HG03039 (cell line): ENCODE measurements around the gene NOC2L.

Experiments used
- ATAC-seq: cut with Tn5 transposase; IDR thresholded peaks from one replicate; pipeline ENCODE4 v1.9.1; 2021; ENCODE audit warnings: mild to moderate bottlenecking, moderate library complexity; ENCODE audit not compliant: unreplicated experiment

Gene NOC2L

DNA sequence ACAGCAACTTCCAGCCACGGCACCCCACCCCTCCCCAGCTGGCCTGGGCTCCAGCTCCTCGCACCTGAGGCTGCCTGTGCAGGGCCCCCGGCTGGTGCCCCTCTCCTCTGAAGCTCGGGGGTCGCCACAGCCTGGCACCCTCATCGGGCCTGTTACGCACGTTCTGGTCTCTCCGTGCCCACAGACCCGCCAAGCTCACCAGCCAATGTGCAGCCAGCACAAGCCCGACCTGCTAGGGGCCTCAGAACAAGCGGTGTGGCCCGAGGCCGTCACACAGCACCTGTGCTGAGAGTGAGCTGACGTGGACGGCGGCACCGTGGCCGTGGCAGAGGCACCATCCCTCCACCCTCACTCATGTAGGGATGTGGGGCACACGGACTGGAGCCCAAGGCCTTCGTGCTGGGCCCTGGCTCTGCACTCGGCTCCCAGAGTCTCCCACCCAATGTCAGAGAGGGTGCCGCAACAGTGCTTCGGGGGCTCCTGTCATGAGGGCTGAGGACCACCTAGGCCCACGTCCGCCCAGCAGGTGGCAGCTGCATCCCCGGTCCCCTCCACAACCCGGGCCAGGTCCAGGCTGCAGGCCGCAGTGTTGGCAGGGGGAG lies 39.7 kb downstream of the NOC2L start:
- ATAC-seq = no peak

DNA sequence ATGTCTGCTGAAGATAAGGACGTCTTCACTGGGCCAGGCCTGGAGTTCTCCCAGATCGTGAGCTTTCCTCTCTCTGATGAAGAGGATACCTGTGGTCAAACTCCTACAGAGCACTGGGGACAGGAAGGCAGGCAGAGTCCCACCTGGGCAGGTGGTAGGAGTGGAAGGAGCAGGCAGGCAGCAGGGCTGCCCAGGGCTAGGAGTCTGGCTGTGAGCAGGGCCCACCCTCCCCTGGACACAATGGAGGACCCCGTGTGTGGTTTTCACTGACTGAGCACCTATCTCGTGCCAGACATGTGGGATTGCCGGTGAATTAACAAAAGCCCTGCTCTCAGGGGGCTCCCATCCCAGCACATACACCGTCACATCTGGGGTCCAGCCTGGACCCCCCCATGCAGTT lies 40.2 kb downstream of the NOC2L start:
- ATAC-seq = no peak

DNA sequence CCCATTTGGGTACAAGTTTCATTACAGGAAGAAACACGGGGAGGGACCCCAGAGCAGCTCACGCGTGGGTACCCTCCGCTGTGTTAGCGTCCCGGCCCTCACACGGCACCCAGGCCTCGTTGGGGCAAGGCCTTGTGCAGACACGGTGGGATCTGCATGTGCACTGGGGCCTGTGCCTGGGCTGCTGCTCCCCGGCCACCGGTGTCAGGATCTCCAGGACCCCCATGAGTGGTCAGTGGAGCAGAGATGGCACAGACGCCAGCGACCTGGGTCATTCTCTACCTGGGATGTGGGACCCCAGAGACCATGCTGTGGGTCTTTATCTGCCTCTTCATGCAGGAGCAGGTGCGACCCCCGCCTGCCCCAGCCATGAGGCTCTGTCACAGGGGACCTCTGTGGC lies 40.7 kb downstream of the NOC2L start:
- ATAC-seq = no peak

DNA sequence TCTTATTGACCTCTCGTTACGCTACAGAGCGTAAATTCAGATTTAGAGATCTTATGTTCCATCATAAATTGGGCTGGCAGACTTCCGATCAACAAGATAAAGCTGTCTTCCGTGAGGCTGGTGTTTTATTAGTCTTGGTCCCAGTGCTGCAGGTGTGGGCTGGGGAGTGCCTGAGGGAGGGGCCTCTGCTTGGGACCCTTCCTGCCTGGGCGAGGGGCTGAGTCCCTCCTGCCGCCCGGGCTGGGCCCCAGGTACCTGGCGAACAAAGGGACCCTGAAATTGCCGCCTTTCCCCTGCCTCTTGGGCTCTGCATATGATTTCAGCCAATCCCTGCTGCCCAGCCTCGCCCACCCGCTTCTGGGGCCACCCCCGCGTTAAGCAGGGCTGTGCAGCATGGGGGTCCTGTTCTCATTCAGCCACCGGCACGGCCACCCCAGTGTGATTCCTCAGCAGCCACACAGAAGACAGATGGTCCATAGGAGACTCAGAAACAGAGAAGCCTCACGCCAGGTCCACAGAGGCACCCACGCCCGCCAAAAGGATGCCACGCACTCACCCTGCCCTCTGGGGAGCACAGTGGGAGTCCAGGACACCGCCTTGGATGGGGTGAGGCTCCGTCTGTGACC lies 41.5 kb downstream of the NOC2L start:
- no peak for ATAC-seq

DNA sequence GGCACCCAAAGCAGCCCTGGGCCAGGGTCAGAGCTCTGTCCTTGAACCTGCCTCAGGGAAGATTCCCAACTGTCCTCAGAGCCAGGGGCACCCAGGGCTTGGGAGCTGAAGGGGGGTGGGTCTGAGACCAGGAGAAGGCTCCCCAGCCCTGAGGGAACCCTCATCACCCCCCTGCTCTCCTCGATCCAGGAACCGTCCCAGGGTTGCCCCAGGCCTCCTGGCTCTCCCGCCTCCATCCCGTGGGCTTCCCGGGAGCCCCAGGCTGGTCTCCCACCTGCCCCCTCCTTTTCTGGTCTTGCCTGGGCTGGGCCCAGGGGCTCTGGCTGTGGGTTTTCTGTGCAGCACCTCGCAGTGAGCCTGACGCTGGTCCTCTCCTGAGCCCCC lies 42.0 kb downstream of the NOC2L start:
- ATAC-seq = no peak

DNA sequence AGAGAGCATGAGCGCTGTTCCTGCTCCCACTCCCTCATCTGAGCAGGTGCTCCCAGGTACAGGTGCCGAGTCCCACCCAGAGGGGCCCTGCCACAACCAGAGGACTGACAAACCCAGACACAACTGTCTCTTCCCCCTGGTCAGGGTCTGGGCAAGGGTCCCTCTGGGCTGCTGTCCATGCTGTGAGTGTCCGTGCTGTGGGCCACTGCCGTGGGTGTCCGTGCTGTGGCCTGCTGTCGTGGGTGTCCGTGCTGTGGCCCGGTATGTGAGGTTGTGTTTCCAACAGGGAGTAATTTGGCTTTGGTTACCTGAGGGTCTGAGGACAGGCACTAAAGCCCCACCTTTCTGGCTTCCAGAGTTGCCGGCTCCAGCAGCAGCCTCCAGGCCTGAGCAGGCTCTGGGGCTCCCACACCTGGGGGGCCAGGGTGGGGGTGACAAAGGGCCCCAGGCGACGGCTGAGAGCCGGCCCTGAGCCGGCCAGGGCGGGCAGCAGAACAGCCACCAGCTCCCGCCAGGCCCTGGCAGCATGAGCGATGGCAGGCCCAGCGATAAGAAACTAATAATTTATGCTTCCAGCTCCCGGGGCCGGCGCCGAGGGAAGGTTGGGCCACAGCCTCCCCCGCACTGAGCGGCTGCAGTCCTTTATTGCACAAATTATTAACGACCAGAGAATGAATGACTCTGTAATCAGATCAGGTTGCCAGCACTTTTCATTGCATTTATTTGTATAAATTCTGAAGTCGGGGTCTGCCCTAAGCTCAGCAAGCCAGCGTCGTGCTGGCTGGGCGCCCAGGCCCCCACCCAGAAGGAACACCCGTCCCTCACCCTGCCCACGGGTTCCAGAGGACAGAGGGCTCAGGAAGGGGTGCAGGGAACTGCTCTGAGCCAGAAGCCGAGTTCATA lies 42.6 kb downstream of the NOC2L start:
- ATAC-seq = no peak

DNA sequence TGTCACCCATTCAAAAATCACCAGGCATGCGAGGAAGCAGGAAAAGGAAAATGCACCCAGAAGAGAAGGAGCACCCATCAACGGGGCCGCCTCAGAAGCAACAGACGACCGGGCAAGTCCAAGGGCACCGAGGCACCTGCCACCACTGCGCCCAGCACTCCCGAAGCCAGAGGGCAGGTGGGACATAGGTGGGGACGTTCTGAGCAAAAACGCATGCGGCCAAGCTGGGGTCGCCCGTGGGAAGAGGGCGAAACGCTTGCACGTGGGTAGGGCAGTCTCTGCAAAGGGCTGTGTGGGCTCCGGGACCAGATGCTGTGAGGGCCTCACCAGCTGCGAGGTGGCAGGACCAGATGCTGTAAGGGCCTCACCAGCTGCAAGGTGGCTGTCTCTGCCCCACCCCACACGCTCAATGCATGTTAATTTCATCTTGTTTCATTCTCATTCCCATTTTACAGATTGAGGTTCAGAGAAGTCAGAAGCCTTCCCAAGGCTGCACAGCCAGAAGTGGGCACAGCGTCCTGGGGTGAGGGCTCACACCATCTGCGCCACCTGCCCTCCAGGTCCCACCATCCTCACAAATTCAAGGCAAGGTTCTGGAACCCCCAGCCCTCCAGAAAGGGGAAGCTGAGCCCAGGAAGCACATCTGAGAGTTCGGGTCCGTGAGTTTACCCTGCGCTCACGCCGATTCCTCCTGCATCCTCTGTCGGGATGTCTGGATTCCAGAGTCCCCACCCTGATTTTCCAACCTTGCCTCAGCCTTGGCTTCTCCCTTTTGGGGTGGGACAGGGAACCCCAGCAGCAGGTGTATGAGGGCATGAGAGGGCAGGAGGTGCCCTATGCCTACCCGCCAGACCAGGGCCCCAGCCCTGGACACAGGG lies 43.5 kb downstream of the NOC2L start:
- no peak for ATAC-seq

DNA sequence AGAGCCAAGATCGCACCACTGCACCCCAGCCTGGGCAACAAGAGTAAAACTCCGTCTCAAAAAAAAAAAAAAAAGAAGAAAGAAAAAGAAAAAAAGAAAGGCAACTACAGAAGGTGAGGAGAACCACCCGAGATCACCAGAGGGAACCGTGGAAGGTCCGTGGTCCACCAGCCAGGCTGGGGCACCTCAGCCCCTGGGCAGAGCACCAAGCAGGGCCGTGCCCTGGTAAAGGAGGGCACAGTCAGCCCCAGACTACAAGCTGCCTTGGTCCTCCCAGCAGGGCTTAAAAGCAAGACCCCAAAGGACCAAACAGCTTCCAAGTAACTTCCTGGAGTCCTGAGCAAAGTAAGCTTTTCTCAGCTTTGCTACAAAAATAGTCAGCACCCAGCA lies 44.2 kb downstream of the NOC2L start:
- ATAC-seq = no peak

DNA sequence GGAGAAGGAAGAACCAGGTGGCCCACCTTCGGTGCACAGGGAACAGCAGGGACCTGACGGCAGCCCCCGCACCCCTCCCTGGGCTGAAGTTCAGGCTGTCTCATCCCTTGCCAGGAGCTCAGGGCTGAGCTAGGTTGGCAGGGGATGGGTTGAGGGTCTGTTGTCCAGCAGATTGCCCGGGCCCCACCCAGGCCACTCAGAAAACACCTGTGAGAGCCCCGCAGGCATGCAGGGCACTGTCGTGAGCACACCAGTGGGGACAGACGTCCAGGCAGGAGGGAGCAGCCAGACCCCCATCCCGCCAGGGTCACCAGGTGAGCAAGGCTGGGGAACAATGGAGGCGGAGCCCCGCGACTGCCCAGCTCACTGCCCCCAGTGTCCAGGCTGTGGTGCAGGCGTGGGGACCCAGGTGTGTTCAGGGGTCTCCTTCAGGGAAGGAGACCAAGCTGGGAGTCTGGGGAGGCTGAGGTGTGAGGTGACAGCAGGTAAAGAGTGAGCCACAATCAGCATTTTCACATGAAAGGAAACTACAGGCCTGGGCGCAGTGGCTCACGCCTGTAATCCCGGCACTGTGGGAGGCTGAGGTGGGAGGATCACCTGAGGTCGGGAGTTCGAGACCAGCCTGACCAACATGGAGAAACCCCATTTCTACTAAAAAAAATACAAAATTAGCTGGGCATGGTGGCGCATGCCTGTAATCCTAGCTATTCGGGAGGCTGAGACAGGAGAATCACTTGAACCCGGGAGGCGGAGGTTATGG lies 44.7 kb downstream of the NOC2L start:
- ATAC-seq = no peak

DNA sequence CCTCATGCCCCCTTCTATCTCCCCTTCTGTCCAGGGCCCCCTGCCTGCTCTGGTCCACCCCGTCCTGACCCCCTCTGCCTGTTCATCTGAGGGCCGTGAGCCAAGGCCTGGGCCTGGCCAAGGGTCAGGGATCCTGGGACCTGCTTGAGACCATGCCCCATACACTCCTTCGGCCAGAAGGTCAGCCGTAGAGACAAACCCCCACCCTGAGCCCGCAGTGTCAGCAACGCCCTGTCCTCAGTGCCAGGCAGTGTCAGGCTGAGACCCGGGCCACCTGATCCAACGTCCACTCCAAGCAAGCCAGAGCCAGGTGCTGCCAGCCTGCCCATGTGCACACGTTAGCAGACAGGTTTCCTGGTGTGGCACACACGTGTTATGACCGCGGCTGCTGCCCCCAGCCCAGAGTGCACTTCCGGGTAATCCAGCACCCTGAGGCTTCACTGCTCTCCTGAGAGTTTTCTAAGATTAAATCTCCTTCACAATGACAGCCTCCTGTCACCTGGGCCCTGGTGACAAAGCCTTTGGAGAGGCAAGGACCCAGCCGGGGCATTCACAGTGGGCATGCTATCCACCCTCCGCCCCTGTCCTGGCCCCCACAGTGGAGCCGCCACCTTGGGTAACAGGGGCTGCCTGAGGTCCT lies 45.4 kb downstream of the NOC2L start:
- ATAC-seq = no peak

DNA sequence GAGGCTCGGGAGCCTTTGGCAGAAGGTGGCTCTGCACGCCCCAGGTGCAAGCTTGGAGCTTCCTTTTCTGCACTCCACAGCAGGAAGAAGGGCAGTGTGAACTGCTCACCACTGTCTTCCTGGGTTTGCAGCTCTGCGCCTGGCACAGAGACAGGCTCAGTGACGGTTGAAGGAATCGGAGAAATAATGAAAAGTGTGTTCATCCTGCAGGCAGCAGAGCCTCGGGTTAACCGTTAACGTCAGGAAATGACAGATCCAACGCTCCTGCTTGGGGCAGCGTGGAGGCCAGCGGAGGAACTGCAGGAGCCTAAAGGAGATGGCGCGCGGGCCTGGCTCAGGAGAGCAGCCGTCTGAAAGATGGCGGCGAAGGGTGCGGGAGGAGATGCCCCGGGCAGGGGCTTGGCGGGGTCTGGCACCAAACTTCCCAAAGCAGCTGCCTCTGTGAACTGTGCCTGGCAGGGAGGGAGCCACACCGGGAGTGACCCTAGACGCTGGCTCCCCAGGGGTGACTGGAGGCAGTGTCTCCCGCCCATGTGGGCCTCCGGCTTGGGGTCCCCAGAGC lies 46.2 kb downstream of the NOC2L start:
- ATAC-seq = no peak

DNA sequence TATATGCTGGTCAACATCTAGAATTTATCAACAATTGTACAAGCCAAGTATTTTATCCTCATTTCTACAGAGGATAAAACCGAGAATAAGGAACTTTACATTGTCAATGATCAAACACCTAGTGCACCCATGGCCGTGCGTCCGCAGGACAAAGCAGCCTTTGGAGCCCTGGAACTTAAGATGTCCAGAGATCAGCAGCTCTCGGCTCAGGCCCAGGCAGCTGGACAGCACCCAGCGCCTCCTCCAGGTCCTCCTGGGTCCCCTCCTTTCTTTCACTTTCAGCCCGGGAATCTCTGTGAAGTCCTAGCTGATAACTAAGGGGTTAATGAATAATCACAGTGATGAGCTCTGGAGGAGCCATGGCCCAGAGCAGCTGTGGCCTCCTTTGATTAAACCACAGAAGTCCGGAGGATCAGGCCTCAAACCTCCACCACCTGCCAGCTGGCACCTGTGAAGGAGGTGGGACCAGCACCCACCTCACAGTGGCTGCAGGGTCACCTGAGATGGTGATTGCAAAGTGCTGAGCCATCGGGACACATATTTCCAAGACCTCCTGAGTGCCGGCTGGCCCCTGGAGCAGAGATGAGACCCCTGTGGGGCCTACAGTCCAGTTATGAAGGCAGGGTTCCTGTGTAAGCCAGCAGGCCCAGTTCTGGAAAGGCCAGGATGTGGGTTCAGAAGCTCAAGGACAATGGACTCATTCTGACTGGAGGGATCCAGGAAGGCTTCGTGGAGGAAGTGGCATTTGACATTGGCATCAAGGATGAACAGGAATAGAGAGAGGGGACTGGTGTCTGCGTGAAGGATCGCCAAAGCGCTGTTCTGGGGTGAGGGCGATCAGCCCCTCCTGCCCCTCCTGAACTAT lies 46.9 kb downstream of the NOC2L start:
- ATAC-seq = no peak

DNA sequence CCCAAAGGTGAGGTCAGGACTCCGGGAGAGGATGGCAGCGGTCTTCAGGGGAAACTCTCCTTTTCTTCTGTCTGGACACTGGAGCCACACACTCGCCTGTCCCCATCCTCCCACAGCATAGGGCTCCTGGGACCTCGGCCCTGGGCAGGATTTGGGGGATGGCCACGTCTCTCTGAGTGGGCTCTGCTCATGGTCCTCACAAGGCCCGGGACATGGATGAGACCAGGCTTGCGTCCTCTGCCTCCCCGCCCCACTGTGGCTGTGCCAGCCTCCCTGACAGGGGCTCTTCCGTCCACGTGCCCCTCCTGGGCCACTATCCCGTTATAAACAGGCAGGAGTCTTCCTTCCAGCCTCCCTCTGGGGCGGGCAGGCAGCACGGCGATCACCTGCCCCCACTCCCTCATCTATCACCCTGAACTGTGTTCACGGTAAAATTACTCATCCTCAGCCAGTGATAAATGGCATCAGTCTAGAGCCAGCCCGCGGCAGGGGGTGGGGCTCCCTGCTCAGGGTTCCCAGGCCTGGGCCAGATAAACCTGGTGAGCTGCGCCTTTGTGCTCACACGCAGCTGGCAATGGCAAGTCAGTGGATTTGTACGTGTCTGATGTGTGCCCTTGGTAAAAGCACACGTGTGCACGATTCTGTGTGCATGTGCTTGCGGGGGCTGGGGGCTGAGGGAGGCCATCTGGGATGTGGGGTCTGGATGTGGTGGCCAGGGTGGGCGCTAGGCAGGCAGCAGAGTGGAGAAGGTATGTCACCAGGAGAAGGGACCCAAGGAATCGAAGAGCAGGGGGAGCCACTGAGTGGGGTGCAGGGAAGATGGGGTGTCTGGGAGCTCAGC lies 48.0 kb downstream of the NOC2L start:
- no peak for ATAC-seq

DNA sequence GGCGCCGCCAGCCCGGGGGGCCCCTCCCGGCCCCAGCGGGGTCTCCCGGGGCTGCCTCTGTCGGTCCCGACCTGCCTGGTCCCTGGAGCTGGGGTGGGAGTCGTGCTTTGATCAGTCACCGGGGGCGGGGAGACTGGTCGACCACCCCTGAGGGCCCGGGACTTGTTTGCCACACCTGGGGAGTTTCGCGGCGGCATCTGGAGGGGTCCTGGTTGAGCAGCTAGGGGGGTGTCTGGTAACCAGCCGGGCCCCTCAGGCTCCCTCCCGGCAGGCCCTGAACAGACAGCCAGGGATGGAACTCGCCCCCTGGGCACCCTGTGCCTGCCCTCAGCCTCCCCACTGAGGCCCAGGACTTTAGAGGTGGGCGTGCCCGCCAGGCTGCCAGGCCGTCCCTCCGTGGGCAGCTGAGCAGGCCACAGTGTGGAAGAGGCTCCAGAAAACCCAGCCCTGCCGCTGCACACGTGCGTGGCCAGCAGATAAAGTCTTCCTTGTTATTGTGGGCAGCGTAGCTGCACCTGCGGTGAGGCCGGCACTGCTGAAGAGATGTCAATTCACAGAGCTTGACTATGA lies 48.7 kb downstream of the NOC2L start:
- no peak for ATAC-seq

DNA sequence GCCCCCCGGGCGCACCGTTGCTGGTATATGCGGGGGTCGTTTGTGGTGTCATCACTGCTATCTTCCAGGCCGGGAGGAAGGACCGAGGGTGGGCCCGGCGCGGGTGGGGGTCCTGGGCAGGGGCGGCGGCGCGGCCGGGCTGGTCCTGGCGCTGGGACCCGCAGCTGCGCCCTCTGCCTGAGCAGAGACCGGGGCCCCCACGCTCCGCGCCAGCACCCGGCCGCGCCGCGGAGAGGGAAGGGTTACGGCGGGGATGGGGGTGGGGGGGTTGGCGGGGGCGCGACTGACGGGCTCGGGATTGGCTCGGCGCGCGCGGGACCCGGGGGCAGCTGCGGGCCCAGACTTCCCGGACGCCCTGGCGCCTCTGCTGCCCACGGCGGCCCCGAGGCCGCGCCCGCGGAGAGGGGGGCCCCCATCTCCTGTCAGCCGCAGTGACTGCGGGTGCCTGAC lies 49.2 kb downstream of the NOC2L start:
- ATAC-seq = no peak

DNA sequence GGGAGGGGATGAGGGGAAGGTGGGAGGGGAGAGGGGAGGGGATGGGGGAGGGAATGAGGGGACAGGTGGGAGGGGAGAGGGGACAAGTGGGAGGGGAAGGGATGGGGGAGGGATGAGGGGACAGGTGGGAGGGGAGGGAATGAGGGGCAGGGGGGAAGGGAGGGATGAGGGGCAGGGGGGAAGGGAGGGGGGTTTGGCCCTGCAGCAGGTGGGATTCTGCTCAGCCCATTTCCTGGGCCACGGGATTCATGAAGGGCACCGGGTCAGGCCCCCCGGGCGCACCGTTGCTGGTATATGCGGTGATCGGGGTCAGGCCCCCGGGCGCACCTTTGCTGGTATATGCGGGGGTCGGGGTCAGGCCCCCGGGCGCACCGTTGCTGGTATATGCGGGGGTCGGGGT lies 50.4 kb downstream of the NOC2L start:
- no peak for ATAC-seq
